HepG2 (cell line): Measurements from ENCODE around the gene CTXN1. TPM values are rescaled to one million over a fixed set of nuclear protein-coding genes. Genes with fewer than 3 reads are reported as not detected.

ENCODE experiments used
- AKAP8 ChIP-seq: sonication (generic); formaldehyde crosslinking; IDR thresholded peaks from 2 replicates; pipeline ENCODE4 v1.5.1; 2020; ENCODE audit warnings: mild to moderate bottlenecking, missing genetic modification reagents
- ARNTL ChIP-seq: sonication (generic); formaldehyde crosslinking; IDR thresholded peaks from 2 replicates; pipeline ENCODE4 v1.4.0; 2020; ENCODE audit warnings: mild to moderate bottlenecking, missing genetic modification reagents
- GATAD1 ChIP-seq: IDR thresholded peaks from 2 replicates; pipeline ENCODE4 v1.6.1; 2016; ENCODE audit warnings: missing genetic modification reagents, missing compliant biosample characterization
- MATR3 ChIP-seq: sonication (generic); formaldehyde crosslinking; IDR thresholded peaks from 2 replicates; pipeline ENCODE4 v1.4.0; 2020; ENCODE audit warnings: missing genetic modification reagents
- MAZ ChIP-seq, 2 experiments: sonication (generic) in 1 of 2; formaldehyde crosslinking in 1 of 2; IDR thresholded peaks; 2 replicates each; pipeline versions ENCODE4 v1.5.0 to v1.6.1; 2012 to 2020; ENCODE audit warnings: low read depth in 2 of 2, mild to moderate bottlenecking in 2 of 2, borderline replicate concordance in 1 of 2, improper control_type of control experiment in 1 of 2, low read length in 1 of 2, missing genetic modification reagents in 1 of 2, moderate library complexity in 1 of 2
- MLX ChIP-seq: IDR thresholded peaks from 2 replicates; pipeline ENCODE4 v1.6.1; 2016
- NCOA5 ChIP-seq: sonication (generic); formaldehyde crosslinking; IDR thresholded peaks from 2 replicates; pipeline ENCODE4 v1.4.0; 2020; ENCODE audit warnings: missing genetic modification reagents
- NR2F2 ChIP-seq: IDR thresholded peaks from 2 replicates; pipeline ENCODE4 v1.6.1; 2012; ENCODE audit warnings: low read depth, inconsistent platforms, borderline replicate concordance
- PAXIP1 ChIP-seq: sonication (generic); formaldehyde crosslinking; conservative IDR thresholded peaks from 2 replicates; pipeline ENCODE4 v1.4.0; 2020; ENCODE audit warnings: mild to moderate bottlenecking, missing genetic modification reagents, moderate library complexity
- RARA ChIP-seq: IDR thresholded peaks from 2 replicates; pipeline ENCODE4 v1.6.1; 2016; ENCODE audit warnings: missing genetic modification reagents, missing compliant biosample characterization
- SALL1 ChIP-seq: sonication (generic); formaldehyde crosslinking; IDR thresholded peaks from 2 replicates; pipeline ENCODE4 v1.8.0; 2022; ENCODE audit warnings: mild to moderate bottlenecking, missing genetic modification reagents
- SMAD1 ChIP-seq: sonication (generic); formaldehyde crosslinking; IDR thresholded peaks from 2 replicates; pipeline ENCODE4 v1.4.0; 2020; ENCODE audit warnings: missing genetic modification reagents, low read depth, mild to moderate bottlenecking, borderline replicate concordance
- THRA ChIP-seq: sonication (generic); formaldehyde crosslinking; IDR thresholded peaks from 2 replicates; pipeline ENCODE4 v1.4.0; 2020; ENCODE audit warnings: missing genetic modification reagents, borderline replicate concordance
- ZBTB38 ChIP-seq: sonication (generic); formaldehyde crosslinking; IDR thresholded peaks from 2 replicates; pipeline ENCODE4 v1.5.1; 2020; ENCODE audit warnings: mild to moderate bottlenecking, missing genetic modification reagents
- ZBTB49 ChIP-seq: sonication (generic); formaldehyde crosslinking; IDR thresholded peaks from 2 replicates; pipeline ENCODE4 v1.4.0; 2020; ENCODE audit warnings: missing genetic modification reagents, borderline replicate concordance
- ZKSCAN8 ChIP-seq: IDR thresholded peaks from 2 replicates; pipeline ENCODE4 v1.6.1; 2016; ENCODE audit warnings: borderline replicate concordance, missing genetic modification reagents, missing compliant biosample characterization
- ZNF224 ChIP-seq: sonication (generic); formaldehyde crosslinking; IDR thresholded peaks from 2 replicates; pipeline ENCODE4 v1.5.0; 2020; ENCODE audit warnings: mild to moderate bottlenecking, missing genetic modification reagents
- ZNF501 ChIP-seq: sonication (generic); formaldehyde crosslinking; IDR thresholded peaks from 2 replicates; pipeline ENCODE4 v1.5.1; 2020; ENCODE audit warnings: mild to moderate bottlenecking, moderate library complexity, missing genetic modification reagents
- ZNF746 ChIP-seq: sonication (generic); formaldehyde crosslinking; IDR thresholded peaks from 2 replicates; pipeline ENCODE4 v1.8.0; 2022; ENCODE audit warnings: mild to moderate bottlenecking, missing genetic modification reagents
- ZSCAN21 ChIP-seq: sonication (generic); formaldehyde crosslinking; IDR thresholded peaks from 2 replicates; pipeline ENCODE4 v1.8.0; 2022; ENCODE audit warnings: mild to moderate bottlenecking, missing genetic modification reagents, moderate library complexity, borderline replicate concordance
- ZSCAN29 ChIP-seq: sonication (generic); formaldehyde crosslinking; conservative IDR thresholded peaks from 2 replicates; pipeline ENCODE4 v1.4.0; 2020; ENCODE audit warnings: mild to moderate bottlenecking, missing genetic modification reagents
- polyA plus RNA-seq, 8 experiments: library from polyadenylated mRNA; depleted of rRNA in 3 of 8; stranded (reverse) in 7 of 8; unstranded in 1 of 8; fragments of >200 nt; fragmentation: Illumina TruSeq in 4 of 8; extraction: Trizol in 4 of 8; gene quantifications; 2 replicates each; pipeline versions ENCODE4 v1.2.1 to v1.2.3, GENCODE V29; 2011 to 2016; ENCODE audit warnings: low read depth in 4 of 8, missing spikeins in 1 of 8, mixed read lengths in 1 of 8; ENCODE audit not compliant: insufficient read depth in 1 of 8
- total RNA-seq, 5 experiments: library from RNA; depleted of rRNA; stranded (reverse); fragments of >200 nt; fragmentation: Illumina TruSeq; extraction: Trizol; gene quantifications; 2 replicates each; pipeline ENCODE4 v1.2.3, GENCODE V29; 2016; ENCODE audit warnings: low read depth in 1 of 5

CTXN1 gene
- total and polyA plus RNA-seq, 2 of the 13 experiments (the other 11 are each of a cell fraction or from before 2014, with no cell fraction given): 0.11 TPM; not detected in 1

GRCh38 chr19:7888145-7888825 lies 37.6 kb downstream of the CTXN1 start, which contains the start of gene LRRC8E (continued):
- TF ChIP-seq RARA (CRISPR knock-in tag) (0 out of 2 replicates have a peak, but pooled peaks have one; percentile 9), ZNF224 (CRISPR knock-in tag) (no peak), ZBTB49 (CRISPR knock-in tag) (no peak), SMAD1 (peak; percentile 33; the same call in 1 of the 2 replicates), ZSCAN29 (CRISPR knock-in tag) (0 out of 2 replicates have a peak, but pooled peaks have one; percentile 30), ZBTB38 (CRISPR knock-in tag) (no peak), MAZ (IDR thresholded peaks at IDR 0.05; ENCODE audit: borderline replicate concordance, low read depth, low read length) (peak; percentile 44; the same call in 1 of the 2 replicates), MAZ (CRISPR knock-in tag; IDR thresholded peaks at IDR 0.05; ENCODE audit: low read depth) (no peak; the same call in none of the 2 replicates), ARNTL (CRISPR knock-in tag) (peak; percentile 56; the same call in 1 of the 2 replicates), SALL1 (peak; percentile 49; the same call in 1 of the 2 replicates), ZSCAN21 (CRISPR knock-in tag) (peak; percentile 47; the same call in 1 of the 2 replicates), THRA (CRISPR knock-in tag) (peak; percentile 56), ZNF501 (CRISPR knock-in tag) (peak; percentile 30; the same call in 1 of the 2 replicates), ZKSCAN8 (no peak), ZNF746 (CRISPR knock-in tag) (no peak), PAXIP1 (CRISPR knock-in tag) (no peak), NCOA5 (no peak), MLX (CRISPR knock-in tag) (no peak), MATR3 (CRISPR knock-in tag) (no peak), NR2F2 (no peak), GATAD1 (CRISPR knock-in tag) (peak; percentile 20; the same call in 1 of the 2 replicates), AKAP8 (CRISPR knock-in tag) (no peak)
